ENCODE data around the gene SLC17A2.
"Not testable (repeated sequence)": the region's sequence is repeated elsewhere in the genome, so short reads cannot be mapped to it uniquely, and the experiment has no call there.

Gene SLC17A2

DNA sequence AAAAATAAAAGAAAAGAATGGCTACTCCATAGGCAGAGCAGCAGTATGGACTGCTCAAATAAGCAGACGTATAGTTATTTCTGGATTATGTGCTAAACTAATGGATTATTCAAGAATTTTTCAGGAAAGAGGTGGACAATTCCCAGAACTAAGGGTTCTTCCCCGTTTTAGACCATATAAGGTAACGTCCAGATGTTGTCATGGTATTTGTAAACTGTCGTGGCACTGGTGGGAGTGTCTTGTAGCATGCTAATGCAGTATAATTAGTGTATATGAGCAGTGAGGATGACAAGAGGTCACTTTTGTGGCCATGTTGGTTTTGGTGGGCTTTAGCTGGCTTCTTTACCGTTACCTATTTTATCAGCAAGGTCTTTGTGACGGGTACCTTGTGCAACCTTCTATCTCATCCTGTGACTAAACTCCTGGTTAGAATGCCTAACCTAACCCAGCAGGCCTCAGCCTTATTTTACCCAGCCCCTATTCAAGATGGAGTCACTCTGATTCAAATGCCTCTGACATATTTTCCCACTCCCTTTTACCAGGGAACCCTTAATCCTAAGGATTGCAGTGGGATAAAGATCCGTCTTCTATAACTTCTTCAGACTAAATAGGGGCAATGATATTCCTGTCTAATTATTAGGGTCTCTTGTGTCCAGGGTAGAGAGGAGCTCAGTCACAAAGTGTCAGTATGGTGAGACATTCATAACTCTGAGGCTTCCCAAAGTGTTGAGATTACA is 21.0 kb upstream of the SLC17A2 start:
- no peak for DNase-seq (ENCODE audit: low read depth)

GRCh38 chr6:25950297-25950696 is 19.8 kb upstream of the SLC17A2 start:
- DNase-seq (ENCODE audit: low read depth): no peak

- no peak for DNase-seq (ENCODE audit: low read depth)
Measured at GRCh38 chr6:25949695-25950094, 19.2 kb upstream of the SLC17A2 start.

DNA sequence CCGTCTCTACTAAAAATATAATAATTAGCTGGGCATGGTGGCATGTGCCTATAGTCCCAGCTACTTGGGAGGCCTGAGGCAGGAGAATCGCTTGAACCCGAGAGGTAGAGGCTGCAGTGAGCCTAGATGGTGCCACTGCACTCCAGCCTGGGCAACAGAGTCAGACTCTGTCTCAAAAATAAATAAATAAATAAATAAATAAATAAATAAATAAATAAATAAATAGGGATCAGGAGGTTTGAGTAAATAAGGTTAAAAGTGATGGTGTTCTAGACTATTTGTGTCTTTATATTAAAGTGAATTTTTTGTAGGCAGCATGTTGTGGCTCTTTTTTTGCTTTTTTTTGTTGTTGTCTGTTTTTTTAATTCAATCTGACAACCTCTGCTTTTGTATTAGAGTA is 17.0 kb upstream of the SLC17A2 start:
- DNase-seq (ENCODE audit: low read depth): not testable (repeated sequence)

DNA sequence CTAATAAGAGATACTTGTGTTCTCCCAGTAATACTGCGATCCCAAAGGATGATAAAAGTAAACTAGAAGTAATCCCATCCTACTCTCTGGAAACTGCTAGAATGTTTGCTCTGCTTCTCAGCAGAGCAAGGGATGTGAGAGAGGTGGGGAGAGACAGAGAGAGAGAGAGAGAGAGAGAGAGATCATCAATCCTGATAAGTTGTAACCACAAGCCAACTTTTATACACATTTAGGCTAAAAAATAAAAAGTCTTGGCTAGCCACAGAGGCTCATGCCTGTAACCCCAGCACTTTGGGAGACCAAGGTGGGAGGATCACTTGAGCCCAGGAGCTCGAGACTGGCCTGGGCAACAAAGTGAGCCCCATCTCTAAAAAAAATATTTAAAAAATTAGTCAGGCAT is 16.1 kb upstream of the SLC17A2 start:
- no peak for DNase-seq (ENCODE audit: low read depth)

DNA sequence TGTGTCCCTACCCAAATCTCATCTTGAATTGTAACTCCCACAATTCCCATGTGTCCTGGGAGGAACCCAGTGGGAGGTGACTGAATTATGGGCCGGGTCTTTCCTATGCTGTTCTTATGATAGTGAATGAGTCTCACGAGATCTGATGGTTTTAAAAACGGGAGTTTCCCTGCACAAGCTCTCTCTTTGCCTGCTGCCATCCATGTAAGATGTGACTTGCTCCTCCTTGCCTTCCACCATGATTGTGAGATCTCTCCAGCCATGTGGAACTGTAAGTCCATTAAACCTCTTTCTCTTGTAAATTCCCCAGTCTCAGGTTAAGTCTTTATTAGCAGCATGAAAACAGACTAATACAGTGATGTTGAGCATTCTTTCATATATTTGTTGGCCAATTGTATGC is 15.2 kb upstream of the SLC17A2 start:
- DNase-seq (ENCODE audit: low read depth): not testable (repeated sequence)

DNA sequence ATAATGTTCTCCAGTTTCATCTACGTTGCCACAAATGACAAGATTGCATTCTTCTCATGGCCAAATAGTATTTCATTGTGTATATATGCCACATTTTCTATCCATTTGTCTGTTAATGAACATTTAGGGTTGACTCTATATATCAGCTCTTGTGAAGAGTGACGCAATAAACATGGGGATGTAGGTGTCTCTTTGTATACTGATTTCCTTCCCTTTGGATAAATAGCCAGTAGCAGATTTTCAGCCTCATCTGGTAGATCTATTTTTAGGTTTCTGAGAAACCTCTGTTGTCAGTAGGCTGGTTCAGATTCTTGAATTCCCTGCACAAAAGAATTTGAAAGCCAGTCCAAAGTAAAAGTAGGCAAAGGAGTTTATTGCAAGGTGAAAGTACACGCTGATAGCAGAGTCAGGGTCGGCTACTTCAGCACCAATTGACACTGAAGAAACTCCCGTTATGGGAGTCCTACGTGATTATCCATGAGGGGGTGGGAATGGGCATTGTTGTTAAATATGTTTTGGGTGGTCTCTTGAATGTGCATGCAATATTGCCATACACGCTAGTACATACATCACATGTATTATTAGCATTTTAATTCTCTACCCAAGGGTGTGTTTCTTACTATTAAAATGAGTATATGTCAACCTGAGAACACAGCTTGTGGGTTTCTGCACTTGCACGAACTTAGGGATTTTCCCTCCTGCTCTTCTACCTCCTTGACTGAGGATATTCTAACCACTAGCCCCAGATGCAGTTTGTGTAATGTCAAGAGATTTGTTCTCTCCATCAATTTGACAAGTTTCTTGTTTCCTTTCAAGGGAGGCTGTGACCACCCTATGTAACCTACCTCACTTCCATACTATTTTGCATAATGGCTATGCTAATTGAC is 14.4 kb upstream of the SLC17A2 start:
- DNase-seq (ENCODE audit: low read depth): no peak

DNA sequence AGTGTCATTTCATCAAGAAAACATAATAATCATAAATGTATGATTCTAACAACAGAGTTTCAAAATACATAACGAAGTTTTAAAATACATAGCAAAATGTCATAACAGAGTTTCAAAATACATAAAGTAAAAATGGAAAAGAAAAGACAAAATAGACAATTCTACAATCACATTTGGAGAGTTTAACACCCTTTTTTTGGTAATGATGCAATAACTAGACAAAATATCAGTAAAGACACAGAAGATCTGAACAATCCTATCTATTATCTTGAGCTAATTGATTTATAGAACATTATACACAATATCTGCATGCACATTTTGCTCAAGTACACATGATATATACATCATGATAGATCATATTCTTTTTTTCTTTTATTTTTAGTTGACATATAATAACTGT is 13.4 kb upstream of the SLC17A2 start:
- DNase-seq (ENCODE audit: low read depth): no peak

DNA sequence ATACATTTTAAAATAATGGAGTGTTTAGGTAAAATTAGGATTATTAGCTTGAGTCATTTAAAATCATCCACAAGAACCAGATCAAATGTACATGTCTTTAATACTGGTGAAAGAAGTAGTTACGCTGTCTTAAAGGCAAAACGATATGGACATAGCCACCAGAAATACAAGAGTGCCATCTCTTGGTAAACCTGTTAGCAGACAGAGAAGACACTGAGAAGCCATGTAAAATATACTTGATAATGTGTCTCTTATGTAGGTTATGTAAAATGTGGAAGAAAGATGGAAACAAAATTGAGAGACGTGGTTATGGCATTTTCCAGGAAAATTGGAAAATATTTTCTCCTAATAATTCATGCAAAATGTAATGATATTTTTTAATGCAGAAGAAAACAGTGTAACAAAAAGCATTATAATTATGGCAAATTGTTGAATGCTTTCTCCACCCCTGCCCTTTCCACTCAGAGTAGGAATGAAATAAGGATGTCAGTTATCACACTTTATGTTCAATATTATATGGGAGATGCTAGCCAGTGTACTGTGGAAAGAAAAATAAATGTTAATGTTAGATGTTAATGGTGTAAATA is 12.2 kb upstream of the SLC17A2 start:
- peak; percentile 61 for DNase-seq (ENCODE audit: low read depth)

DNA sequence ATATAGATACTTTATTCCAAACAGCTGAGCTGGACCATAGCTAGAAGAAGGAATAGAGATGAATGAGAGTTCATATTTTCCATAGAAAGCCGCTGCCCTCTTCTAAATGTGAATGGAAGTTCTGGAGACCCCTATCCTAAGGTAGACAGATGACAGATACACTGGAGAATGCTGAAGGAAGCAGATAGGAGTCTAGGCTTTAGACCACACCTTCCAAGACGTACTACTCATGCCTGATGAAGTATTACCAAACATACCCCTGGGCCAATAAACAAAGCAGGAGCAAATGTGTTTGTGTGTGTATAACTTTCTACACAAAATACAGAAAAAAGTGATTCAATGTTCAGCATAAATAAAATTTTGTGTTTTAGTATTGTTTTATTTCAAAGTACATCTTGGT is 9.1 kb upstream of the SLC17A2 start:
- no peak for DNase-seq (ENCODE audit: low read depth)

DNA sequence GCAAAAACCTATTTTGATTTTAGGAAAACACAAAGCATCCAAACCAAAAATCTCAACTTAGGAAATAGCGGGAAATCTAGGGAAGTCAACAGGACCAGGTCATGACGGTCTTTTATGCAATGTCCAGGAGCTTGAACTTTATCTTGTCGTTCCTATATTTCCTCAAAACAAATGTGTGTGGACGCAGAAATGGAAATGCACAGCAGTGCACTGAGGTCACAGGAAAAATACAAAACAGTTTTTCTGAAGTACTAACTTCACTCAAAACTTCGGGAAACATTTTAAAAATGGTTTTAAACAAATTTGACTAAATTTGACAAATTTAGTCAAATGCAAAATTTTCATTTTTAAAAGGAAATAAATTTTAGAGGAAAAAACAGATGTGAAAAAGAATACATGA is 5.5 kb upstream of the SLC17A2 start:
- no peak for DNase-seq (ENCODE audit: low read depth)

- DNase-seq (ENCODE audit: low read depth): peak; percentile 15
Measured at GRCh38 chr6:25934735-25935313, 4.3 kb upstream of the SLC17A2 start.

GRCh38 chr6:25934156-25934555 is 3.7 kb upstream of the SLC17A2 start:
- no peak for DNase-seq (ENCODE audit: low read depth)

- no peak for DNase-seq (ENCODE audit: low read depth)
Measured at GRCh38 chr6:25931411-25931709, 869 bp upstream of the SLC17A2 start.

- not testable (repeated sequence) for DNase-seq (ENCODE audit: low read depth)
Measured at GRCh38 chr6:25929785-25930184, 706 bp downstream of the SLC17A2 start.

GRCh38 chr6:25928562-25929324 is 1.7 kb downstream of the SLC17A2 start:
- no peak for DNase-seq (ENCODE audit: low read depth)

DNA sequence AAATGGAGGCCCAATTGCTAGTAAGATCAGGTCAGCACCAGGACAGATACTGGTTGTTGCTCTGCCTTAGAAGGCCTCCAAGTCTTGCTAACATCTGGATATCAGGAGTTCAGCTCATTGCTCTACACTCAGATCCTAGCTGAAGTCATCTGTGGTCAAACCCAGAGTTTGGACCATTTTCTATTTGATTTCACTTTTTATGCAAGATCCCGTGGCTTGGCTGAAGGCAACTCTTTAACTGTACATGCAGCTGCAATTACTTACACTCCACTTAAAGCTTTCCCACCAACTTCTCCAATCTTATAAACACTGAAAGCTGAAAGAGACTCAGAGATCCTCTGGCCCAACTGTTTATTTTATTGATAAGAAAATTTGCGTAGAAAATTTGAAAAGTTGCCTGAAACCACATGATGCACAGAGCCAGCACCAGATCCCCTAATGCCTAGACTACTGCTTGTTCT is 2.7 kb downstream of the SLC17A2 start:
- peak; percentile 1 for DNase-seq (ENCODE audit: low read depth)

DNA sequence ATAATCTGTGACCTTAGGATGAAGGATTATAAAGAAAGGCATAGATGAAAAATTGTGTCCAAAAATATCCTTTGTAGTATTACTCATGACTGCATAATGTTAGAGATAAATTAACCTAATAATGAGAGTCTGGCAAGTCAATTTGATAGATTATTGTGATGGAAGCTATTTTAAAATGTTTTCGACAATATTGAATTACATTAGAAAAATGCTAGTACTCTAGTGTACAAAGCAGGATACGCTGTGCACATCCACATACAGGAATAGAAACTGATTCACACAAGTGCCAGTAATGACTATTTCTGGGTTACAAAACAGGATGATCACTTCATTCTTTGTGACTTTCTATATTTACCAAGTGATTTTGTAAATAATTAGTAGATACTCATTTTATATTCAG is 3.3 kb downstream of the SLC17A2 start:
- DNase-seq (ENCODE audit: low read depth): no peak

GRCh38 chr6:25925876-25926275 is 4.6 kb downstream of the SLC17A2 start:
- no peak for DNase-seq (ENCODE audit: low read depth)

GRCh38 chr6:25922301-25922700 is 8.2 kb downstream of the SLC17A2 start:
- DNase-seq (ENCODE audit: low read depth): no peak

GRCh38 chr6:25921525-25922203 is 8.8 kb downstream of the SLC17A2 start:
- no peak for DNase-seq (ENCODE audit: low read depth)

Data from iris pigment epithelial cell (primary cell).